ENCODE measurements around the gene ZNF140.
A peak's percentile ranks its signal among the peaks of the same experiment; 100 is the strongest.

Gene ZNF140

GRCh38 chr12:133080368-133081158 is at the start of gene ZNF140:
ZNF140 (plus strand) TSS chr12:133080923; CDS start chr12:133081321, 398 bp downstream.
- peak; percentile 94 for DNase-seq

- peak; percentile 97 for DNase-seq
These were observed 43.3 kb upstream of the ZNF140 start, which contains the start of gene ZNF84 for GRCh38 chr12:133037207-133038005. ZNF84 (plus strand) TSS chr12:133037509; CDS start chr12:133041468, 3,959 bp downstream.

- DNase-seq = no peak
These were observed 42.5 kb upstream of the ZNF140 start for GRCh38 chr12:133038118-133038709.

- no peak for DNase-seq
These were observed 34.0 kb upstream of the ZNF140 start for GRCh38 chr12:133046698-133047097.

DNA sequence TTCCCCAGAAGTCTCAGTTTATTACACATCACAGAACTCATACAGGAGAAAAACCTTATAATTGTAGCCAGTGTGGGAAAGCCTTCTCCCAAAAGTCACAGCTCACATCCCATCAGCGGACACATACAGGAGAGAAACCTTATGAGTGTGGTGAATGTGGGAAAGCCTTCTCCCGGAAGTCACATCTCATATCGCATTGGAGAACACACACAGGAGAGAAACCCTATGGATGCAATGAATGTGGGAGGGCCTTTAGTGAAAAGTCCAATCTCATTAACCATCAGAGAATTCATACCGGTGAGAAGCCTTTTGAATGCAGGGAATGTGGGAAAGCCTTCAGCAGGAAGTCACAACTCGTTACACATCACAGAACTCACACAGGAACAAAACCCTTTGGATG is 23.3 kb upstream of the ZNF140 start:
- DNase-seq = no peak

DNA sequence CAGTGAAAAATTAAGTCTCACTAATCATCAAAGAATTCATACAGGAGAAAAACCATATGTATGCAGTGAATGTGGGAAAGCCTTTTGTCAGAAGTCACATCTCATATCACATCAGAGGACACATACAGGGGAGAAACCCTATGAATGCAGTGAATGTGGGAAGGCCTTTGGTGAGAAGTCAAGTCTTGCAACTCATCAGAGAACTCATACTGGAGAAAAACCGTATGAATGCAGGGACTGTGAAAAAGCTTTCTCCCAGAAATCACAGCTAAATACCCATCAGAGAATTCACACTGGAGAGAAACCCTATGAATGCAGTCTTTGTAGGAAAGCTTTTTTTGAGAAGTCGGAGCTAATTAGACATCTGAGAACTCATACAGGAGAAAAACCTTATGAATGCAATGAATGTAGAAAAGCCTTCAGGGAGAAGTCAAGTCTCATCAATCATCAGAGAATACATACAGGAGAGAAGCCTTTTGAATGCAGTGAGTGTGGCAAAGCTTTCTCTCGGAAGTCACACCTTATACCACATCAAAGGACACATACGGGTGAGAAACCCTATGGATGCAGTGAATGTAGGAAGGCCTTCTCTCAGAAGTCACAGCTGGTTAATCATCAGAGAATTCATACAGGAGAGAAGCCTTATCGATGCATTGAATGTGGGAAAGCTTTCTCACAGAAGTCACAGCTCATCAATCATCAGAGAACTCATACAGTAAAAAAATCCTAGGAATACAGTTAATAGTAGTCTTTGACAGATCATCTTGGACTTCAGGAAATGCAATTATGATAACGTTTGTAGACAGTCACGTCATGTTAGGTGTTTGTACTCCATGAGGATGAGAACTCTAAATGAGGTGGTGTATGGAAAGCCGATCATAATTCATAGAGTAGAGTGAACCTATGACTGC is 22.3 kb upstream of the ZNF140 start:
- no peak for DNase-seq

DNA sequence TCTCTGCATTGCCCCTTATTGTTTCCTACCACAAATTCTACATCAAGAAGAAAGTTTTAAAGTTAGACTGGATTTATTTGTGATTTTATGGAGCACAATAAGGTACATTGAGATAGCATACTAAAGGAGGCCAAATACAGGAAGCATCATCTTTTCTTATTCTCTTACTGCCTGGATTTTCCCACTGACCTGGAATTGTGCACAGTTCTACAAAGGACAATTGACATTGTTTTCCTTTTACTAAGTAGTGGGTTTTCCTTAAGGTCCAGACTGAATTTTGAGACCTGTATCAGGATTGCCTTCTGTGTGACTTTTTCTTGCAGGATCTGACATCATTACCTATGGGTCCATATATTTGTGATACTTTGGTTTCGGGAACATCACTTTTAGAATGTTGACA is 18.8 kb upstream of the ZNF140 start:
- DNase-seq = no peak

- DNase-seq = no peak
These were observed 17.2 kb upstream of the ZNF140 start for GRCh38 chr12:133063556-133063955.

DNA sequence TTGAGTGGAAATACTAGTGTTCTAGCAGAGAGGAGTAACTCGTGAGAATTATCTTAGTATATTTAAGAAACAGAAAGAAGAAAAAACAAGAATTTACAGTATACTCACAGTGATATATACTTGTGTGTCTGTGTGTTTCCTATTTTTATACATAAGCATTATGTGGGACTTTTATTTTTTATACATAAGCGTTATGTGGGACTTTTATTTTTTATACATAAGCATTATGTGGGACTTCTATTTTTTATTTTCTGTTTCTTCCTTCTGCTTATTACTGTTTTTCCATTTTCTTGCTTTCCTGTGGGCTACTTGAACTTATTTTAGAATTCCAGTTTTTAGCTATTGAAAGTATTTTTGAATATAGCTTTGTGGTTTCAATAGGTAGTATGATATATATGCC is 6.9 kb upstream of the ZNF140 start:
- no peak for DNase-seq

- DNase-seq = peak; percentile 95
These were observed 726 bp upstream of the ZNF140 start for GRCh38 chr12:133080026-133080367.

DNA sequence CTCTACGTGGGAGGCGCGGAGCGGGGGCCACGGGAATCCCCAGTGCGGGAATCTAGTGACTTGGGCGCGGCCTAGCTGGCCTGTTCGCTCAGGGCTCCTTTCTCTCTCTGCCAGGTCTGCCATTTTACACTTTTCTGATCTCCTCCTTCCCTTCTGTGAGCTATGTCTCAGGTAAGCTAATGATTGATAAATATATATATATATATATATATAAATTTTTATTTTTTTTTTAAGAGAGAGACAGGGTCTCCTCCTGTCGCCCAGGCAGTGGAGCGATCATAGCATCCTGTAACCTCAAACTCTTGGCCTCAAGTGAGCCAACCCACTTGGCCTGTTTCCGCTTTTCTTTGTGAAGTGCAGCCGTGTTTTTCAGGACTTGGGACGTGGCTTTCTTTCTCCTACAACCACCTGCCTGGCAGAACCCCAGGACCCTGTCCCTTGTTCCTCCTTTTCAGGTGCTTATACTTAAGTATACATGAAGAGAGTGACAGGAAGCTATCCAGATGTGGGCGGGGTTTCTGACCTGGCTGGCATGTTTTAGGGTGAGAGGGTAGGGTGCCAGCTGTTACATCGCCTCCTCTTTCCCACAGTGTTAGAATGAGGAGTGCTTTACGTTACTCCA is 547 bp downstream of the ZNF140 start:
- DNase-seq = no peak

GRCh38 chr12:133083345-133083744 is 2.6 kb downstream of the ZNF140 start:
- no peak for DNase-seq

DNA sequence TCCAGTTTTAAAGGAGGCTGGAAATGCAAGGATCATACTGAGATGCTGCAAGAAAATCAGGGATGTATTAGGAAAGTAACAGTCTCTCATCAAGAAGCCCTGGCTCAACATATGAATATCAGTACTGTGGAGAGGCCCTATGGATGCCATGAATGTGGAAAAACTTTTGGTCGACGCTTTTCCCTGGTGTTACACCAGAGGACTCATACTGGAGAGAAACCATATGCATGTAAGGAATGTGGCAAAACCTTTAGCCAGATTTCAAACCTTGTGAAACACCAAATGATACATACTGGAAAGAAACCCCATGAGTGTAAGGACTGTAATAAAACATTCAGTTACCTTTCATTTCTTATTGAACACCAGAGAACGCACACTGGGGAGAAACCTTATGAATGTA is 24.9 kb downstream of the ZNF140 start:
- DNase-seq = no peak

GRCh38 chr12:133106253-133106652 is 25.5 kb downstream of the ZNF140 start:
- no peak for DNase-seq

GRCh38 chr12:133107121-133107520 is 26.4 kb downstream of the ZNF140 start:
- DNase-seq = no peak

GRCh38 chr12:133108150-133108549 is 27.4 kb downstream of the ZNF140 start:
- DNase-seq = no peak

DNA sequence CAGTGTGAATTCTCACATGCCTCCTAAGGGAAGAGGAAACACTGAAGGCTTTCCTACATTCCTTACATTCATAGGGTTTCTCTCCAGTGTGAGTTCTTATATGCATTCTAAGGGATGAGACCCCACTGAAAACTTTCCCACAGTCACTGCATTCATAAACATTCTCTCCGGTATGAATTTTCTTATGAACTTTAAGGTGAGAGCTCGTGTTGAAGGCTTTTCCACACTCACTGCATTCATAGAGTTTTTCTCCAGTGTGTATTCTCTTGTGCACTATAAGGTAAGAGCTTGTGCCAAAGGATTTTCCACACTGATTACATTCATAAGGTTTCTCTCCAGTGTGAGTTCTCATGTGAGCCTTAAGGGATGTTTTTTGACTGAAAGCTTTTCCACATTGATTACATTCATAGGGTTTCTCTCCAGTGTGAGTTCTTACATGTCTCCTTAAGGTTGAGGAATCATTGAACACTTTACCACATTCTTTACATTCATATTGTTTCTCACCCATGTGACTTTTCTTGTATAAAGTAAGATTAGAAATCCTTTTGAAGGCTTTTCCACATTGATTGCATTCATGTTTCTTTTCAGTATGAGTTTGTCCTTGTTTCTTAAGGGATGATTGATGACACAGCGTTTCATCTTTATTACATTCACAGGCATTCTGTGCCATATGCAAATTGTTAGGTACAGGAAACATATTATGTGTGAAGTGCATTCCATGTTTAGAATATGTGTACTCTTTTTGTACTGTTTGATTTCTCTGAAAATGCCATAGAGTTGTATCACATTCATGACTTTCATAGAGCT is 39.9 kb downstream of the ZNF140 start:
- DNase-seq = no peak

DNA sequence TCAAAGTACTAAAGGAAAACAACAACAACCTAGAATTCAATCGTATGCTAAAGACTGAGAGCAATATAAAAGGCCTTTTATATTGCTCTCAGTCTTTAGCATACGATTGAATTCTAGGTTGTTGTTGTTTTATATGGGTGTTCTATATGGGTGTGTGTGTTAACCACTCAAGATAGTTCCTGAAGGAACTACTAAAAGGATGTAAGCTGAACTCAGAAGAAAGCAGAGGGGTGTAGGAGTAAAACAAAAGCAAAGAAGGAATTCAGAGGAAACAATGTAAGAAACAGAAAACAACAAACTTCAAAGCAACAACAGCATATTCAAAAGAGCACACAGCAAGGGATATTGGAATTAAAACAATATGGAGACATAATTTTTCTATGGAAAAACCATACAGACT is 44.0 kb downstream of the ZNF140 start:
- DNase-seq = no peak

DNA sequence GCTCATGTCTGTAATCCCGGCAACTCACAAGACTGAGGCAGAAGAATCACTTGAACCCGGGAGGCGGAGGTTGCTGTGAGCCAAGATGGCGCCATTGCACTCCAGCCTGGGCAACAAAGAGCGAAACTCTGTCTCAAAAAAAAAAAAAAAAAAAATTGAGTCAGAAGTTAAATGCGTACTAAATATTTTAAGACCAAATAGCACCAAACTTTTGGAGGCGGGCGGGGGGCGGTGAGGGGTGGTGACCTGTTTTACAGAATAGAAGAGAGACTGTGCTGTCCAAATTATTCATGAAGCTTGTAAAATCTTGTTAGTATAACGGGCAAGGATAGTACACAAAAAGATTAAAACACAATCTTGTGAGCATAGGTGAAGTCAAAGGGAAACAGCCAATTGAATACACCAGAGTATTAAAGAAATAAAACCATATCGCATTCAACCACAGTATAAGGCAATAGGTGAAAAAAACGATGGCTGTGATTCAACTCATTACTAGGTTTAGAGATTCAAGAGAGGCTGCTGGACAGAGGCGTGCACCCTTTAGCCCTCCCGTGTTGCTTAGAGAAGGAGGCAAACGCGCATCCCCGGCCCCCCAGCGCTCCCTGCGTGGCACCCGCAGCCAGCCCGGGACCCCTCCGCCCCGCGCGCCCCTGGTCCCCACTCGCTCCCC is 48.8 kb downstream of the ZNF140 start:
- no peak for DNase-seq

DNA sequence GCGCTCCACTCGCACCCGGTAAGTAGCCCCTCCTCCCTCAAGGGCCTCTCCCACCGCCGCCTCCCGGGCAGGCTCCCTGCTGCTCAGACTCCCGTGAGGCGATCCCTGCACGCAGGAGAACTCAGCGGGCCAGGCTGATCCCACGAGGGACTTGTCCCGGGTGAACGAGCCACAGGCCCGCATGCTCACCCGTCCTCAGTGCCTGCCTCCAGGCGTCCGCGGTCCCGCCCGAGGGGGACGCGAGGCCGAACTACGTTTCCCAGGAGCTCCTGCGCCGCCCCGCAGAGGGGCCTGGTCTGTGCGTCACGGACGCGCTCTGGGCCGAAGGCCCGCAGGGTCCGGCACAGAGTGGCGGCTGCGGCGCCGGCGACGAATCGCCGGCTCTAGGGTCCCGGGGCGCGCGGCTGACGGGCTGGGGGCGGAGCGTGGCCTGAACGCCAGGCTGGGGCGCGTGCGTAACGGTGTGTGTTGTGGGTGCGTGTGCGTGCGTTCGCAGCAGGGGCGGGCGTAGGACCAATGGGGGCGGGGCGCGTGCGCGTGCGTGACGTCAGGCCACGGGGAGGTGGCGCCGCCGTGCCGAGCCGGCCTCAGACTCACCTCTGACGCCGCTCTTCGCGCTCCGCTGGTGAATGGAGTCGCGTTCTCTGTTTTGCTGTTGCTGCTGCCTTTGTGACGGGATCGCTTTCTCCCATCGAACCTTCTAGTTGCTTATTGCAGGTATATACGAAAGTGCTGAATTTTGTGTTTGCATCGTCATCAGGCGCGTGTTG is 49.5 kb downstream of the ZNF140 start, which contains the start of the genes ZNF10 and ZNF891:
Gene ZNF10, plus strand, starts transcription at position 590 of the 770 bp plus-strand sequence. CDS start 13,866 bp downstream, outside the sequence.
Gene ZNF891, minus strand, starts transcription at position 237 of the 770 bp plus-strand sequence. CDS start 8,356 bp downstream, outside the sequence.
- DNase-seq = peak; percentile 97
